Transverse colon (tissue), 4 donors: ENCODE data around the gene TRIP6. TPM values are rescaled to one million over a fixed set of nuclear protein-coding genes. Genes with fewer than 3 reads are reported as not detected.
A peak's percentile ranks its signal among the peaks of the same experiment; 100 is the strongest.

Experiments
- DNase-seq: peaks from one replicate; pipeline ENCODE4 v3.0.0-alpha.2; 2019
- H3K27ac ChIP-seq, 4 donors: fragments of 200-600 bp; sonication (generic); 2 replicates each; pipeline ENCODE4 v1.5.1; 2016 to 2018; ENCODE audit warnings: inconsistent platforms in 4 of 4
- H3K27me3 ChIP-seq: fragments of 200-600 bp; sonication (generic); 2 replicates; pipeline ENCODE4 v1.5.1; 2017; ENCODE audit warnings: inconsistent platforms
- H3K36me3 ChIP-seq, 4 donors: fragments of 200-600 bp; sonication (generic); 2 replicates each; pipeline ENCODE4 v1.5.1; 2017 to 2019; ENCODE audit warnings: inconsistent platforms in 4 of 4
- H3K4me1 ChIP-seq, 4 donors: fragments of 200-600 bp; sonication (generic); 2 replicates each; pipeline ENCODE4 v1.5.1; 2017 to 2020; ENCODE audit warnings: inconsistent platforms in 4 of 4
- H3K4me3 ChIP-seq, 4 donors: fragments of 200-600 bp; sonication (generic); 1 replicate in 1 of 4; 2 replicates in 3 of 4; pipeline versions ENCODE4 v1.5.1 to v1.6.1; 2017 to 2019; ENCODE audit warnings: inconsistent platforms in 4 of 4
- H3K9me3 ChIP-seq, 2 donors: fragments of 200-600 bp; sonication (generic); 2 replicates each; pipeline ENCODE4 v1.5.1; 2017 to 2019; ENCODE audit warnings: inconsistent platforms in 2 of 2
- CTCF ChIP-seq, 5 experiments: fragments of 200-600 bp in 3 of 5; fragments of 450-650 bp in 2 of 5; sonication (generic) in 3 of 5; IDR thresholded peaks; 1 replicate in 2 of 5; 2 replicates in 3 of 5; pipeline ENCODE4 v1.5.1; 2016 to 2017; ENCODE audit warnings: antibody characterized with exemption in 5 of 5, inconsistent platforms in 3 of 5, mild to moderate bottlenecking in 2 of 5, moderate library complexity in 1 of 5
- EP300 ChIP-seq: sonication (generic); formaldehyde crosslinking; IDR thresholded peaks from one replicate; pipeline ENCODE4 v1.6.1; 2017; ENCODE audit warnings: antibody characterized with exemption, low read depth
- POLR2A ChIP-seq: fragments of 450-650 bp; IDR thresholded peaks from one replicate; pipeline ENCODE4 v1.6.1; 2016; ENCODE audit warnings: antibody characterized with exemption, mild to moderate bottlenecking, moderate library complexity
- POLR2AphosphoS5 ChIP-seq, 3 donors: sonication (generic); formaldehyde crosslinking; IDR thresholded peaks; one replicate each; pipeline ENCODE4 v1.6.1; 2016; ENCODE audit warnings: antibody characterized with exemption in 3 of 3
- WGBS, 2 donors: methylation state at CpG; one replicate each; pipeline ENCODE4 v1.1.5; 2018; ENCODE audit warnings: low coverage in 1 of 2; 5-methylcytosine and 5-hydroxymethylcytosine counted together
- in situ Hi-C, 4 donors: fragments of 200-750 bp; cut with MboI; loops; one replicate each; pipeline versions ENCODE4 v1.15.0 to v1.15.1; 2017; ENCODE audit warnings: low sequenced_read_pairs in 3 of 4, low pct_ligation_motif_present in 1 of 4, low pct_unique_long_range_greater_than_20kb in 1 of 4
- intact Hi-C: fragments of 100-400 bp; cut with DNase I; formaldehyde crosslinking; loops from one replicate; pipeline ENCODE4 v1.15.1; 2023; ENCODE audit warnings: low total_unique reads
- total RNA-seq, 4 donors: library from RNA; depleted of rRNA; stranded (reverse); fragments of >200 nt; gene quantifications; one replicate each; pipeline ENCODE4 v1.1.0, GENCODE V29; 2016

Gene TRIP6
- total RNA-seq, 4 donors from 2014 or later = 10.9 to 24.3 (median 21.2) TPM

- Histone ChIP-seq H3K4me3 (no peak overlapping the region), H3K4me1 (peaks cover 4 to 17% (median 11%) of the 10 kb centered on the region in 4 donors), H3K27ac (no peak overlapping the region), H3K9me3 (no peaks in the 10 kb centered on the region), H3K36me3 (no peaks in the 10 kb centered on the region), H3K27me3 (no peaks in the 10 kb centered on the region)
- intact Hi-C loops (no loop called here), in situ Hi-C loops (loop anchor here in 1 of 4 donors (25.0 kb wide), 1 partner anchor 149 kb away; the partner anchor contains the start of genes EPO and POP7)
- TF ChIP-seq POLR2AphosphoS5 (IDR thresholded peaks at IDR 0.05) (no peak), POLR2A (no peak), CTCF (IDR thresholded peaks at IDR 0.05) (no peak), EP300 (no peak)
- no peak for DNase-seq
- 96% methylated on average over 13 of the region's 14 CpGs; no CpG with 5 or more reads in 1 of the 2 donors for WGBS, 2 donors
Observed at GRCh38 chr7:100861616-100861985, 5.6 kb upstream of the TRIP6 start.

GRCh38 chr7:100863406-100863950, 3.7 kb upstream of the TRIP6 start:
- in situ Hi-C loops (loop anchor here in 1 of 4 donors (25.0 kb wide), 1 partner anchor 151 kb away; the partner anchor contains the start of genes EPO and POP7), intact Hi-C loops (no loop called here)
- DNase-seq = no peak
- no peaks in the 10 kb centered on the region for H3K36me3 ChIP-seq
- H3K4me3 ChIP-seq = no peak overlapping the region
- peaks cover 8 to 35% (median 26%) of the 10 kb centered on the region in 4 donors for H3K4me1 ChIP-seq
- H3K27me3 ChIP-seq = no peaks in the 10 kb centered on the region
- H3K27ac ChIP-seq = no peak overlapping the region
- TF ChIP-seq POLR2AphosphoS5 (IDR thresholded peaks at IDR 0.05) (no peak), POLR2A (no peak), CTCF (IDR thresholded peaks at IDR 0.05) (no peak), EP300 (no peak)
- WGBS, 2 donors = 42 to 61% methylated on average over 2 to 10 of the region's 10 CpGs
- no peaks in the 10 kb centered on the region for H3K9me3 ChIP-seq

GRCh38 chr7:100864263-100864845, 2.8 kb upstream of the TRIP6 start:
- intact Hi-C loops = no loop called here
- Histone ChIP-seq H3K27ac (no peak overlapping the region), H3K36me3 (no peaks in the 10 kb centered on the region), H3K4me3 (no peak overlapping the region), H3K4me1 (peaks cover 11 to 39% (median 34%) of the 10 kb centered on the region in 4 donors), H3K27me3 (no peaks in the 10 kb centered on the region), H3K9me3 (no peaks in the 10 kb centered on the region)
- DNase-seq = no peak
- WGBS, 2 donors = 83 to 92% methylated on average over 4 to 12 of the region's 12 CpGs
- TF ChIP-seq EP300 = no peak
- in situ Hi-C loops = loop anchor here in 1 of 4 donors (25.0 kb wide), 1 partner anchor 152 kb away; the partner anchor contains the start of genes EPO and POP7

GRCh38 chr7:100865372-100865911, 1.7 kb upstream of the TRIP6 start:
- Histone ChIP-seq H3K36me3 (no peaks in the 10 kb centered on the region), H3K9me3 (no peaks in the 10 kb centered on the region), H3K4me1 (peaks cover 11 to 39% (median 34%) of the 10 kb centered on the region in 4 donors), H3K4me3 (peak overlapping the region in 3 of 4 donors; percentile 69 to 74 (median 72)), H3K27ac (peak overlapping the region; percentile 92 to 97 (median 96)), H3K27me3 (no peaks in the 10 kb centered on the region)
- TF ChIP-seq EP300 = no peak
- TF ChIP-seq CTCF (IDR thresholded peaks at IDR 0.05) = no peak
- TF ChIP-seq POLR2A = no peak
- no peak for TF ChIP-seq POLR2AphosphoS5 (IDR thresholded peaks at IDR 0.05)
- intact Hi-C loops (no loop called here), in situ Hi-C loops (loop anchor here in 1 of 4 donors (25.0 kb wide), 1 partner anchor 153 kb away; the partner anchor contains the start of genes EPO and POP7)
- no peak for DNase-seq
- 75 to 97% methylated on average over 4 to 17 of the region's 17 CpGs for WGBS, 2 donors
